Muscle of arm (tissue), 12 donors: ENCODE measurements around the gene ALKBH5. TPM values are rescaled to one million over a fixed set of nuclear protein-coding genes. Genes with fewer than 3 reads are reported as not detected.
A peak's percentile ranks its signal among the peaks of the same experiment; 100 is the strongest.
"Not testable (repeated sequence)": the region's sequence is repeated elsewhere in the genome, so short reads cannot be mapped to it uniquely, and the experiment has no call there.

Experiments used
- DNase-seq: peaks from one replicate; pipeline ENCODE4 v3.0.0-alpha.2; 2013
- polyA plus RNA-seq, 12 donors: library from polyadenylated mRNA; unstranded; fragments of 120-200 nt; gene quantifications; one replicate each; pipeline ENCODE4 v1.2.1, GENCODE V29; 2013; ENCODE audit not compliant: insufficient read length in 12 of 12

ALKBH5 gene
- polyA plus RNA-seq, 12 donors = 50.4 to 83.7 (median 67.2) TPM; not detected in 1

- DNase-seq = no peak
Measured at GRCh38 chr17:18213666-18214270, 30.1 kb downstream of the ALKBH5 start.

DNA sequence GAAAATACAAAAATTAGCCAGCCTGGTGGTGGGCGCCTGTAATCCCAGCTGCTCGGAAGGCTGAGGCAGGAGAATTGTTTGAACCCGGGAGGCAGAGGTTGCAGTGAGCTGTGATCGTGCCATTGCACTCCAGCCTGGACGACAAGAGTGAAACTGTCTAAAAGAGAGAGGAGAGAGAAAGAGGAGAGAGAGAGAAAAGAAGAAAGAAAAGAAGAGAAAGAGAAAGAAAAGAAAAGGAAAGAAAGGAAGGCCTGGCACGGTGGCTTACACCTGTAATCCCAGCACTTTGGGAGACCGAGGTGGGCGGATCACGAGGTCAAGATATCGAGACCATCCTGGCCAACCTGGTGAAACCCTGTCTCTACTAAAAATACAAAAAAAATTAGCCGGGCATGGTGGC, 33.3 kb downstream of the ALKBH5 start:
- DNase-seq = not testable (repeated sequence)

GRCh38 chr17:18217412-18218015, 33.9 kb downstream of the ALKBH5 start:
- DNase-seq = peak; percentile 73

- DNase-seq = no peak
Measured at GRCh38 chr17:18218756-18219415, 35.3 kb downstream of the ALKBH5 start.

- DNase-seq = no peak
Measured at GRCh38 chr17:18224053-18224386, 40.4 kb downstream of the ALKBH5 start.

- peak; percentile 66 for DNase-seq
Measured at GRCh38 chr17:18224387-18225120, 40.9 kb downstream of the ALKBH5 start.

- DNase-seq = peak; percentile 95
Measured at GRCh38 chr17:18225121-18225641, 41.6 kb downstream of the ALKBH5 start, which contains the start of gene LLGL1. LLGL1 (plus strand) TSS chr17:18225635; CDS start chr17:18225683, 48 bp downstream.

DNA sequence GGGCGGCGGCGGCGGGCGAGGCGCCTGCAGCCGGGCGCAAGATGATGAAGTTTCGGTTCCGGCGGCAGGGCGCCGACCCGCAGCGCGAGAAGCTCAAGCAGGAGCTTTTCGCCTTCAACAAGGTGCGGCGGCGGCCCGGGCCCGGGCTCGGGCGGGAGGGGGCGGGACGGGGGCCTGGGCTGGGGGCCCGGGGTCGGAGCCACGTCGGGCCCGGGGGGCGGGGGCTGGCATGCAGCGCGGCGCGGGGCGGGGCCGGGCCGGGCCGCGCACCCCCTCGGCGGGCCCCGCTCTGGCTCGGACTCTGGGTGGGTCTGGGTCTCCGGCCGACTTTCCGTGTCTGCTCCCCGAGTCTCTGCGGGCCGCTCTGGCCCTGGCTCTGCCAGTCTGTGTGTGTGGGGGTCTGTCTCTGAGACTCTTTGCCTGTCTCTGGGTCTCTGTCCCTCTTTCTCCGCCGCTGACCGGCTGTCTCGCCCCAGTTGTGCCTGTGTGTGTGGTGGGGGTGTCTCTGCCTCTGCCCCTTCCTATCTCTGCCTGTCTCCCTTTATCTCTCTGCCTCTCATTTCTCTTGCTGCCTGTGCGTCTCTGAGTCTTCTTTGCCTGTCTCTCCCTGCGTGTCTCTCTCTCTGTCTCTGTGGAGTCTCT, 42.1 kb downstream of the ALKBH5 start:
- peak; percentile 35 for DNase-seq

- DNase-seq = no peak
Measured at GRCh38 chr17:18226284-18226945, 42.8 kb downstream of the ALKBH5 start.

- DNase-seq = no peak
Measured at GRCh38 chr17:18227635-18228034, 44.0 kb downstream of the ALKBH5 start.

GRCh38 chr17:18228176-18228682, 44.6 kb downstream of the ALKBH5 start:
- no peak for DNase-seq

GRCh38 chr17:18229254-18229653, 45.6 kb downstream of the ALKBH5 start:
- DNase-seq = no peak

DNA sequence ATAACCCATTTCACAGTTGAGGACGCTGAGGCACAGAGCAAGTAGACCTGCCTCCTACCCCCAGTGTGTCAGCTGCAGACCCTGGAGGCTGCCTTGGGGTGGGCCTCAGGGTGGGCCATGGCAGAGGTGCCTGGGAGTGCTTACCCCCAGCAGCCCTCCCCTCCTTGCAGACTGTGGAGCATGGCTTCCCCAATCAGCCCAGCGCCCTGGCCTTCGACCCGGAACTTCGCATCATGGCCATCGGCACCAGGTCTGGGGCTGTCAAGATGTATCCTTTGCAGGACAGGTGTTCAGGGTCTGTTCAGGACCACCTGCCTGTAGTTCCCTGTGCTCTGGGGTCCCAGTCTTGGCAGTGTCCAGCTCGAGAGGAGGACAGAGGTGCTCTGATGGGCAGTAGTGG, 46.1 kb downstream of the ALKBH5 start:
- DNase-seq = no peak

GRCh38 chr17:18230288-18231141, 46.9 kb downstream of the ALKBH5 start:
- no peak for DNase-seq

- DNase-seq = no peak
Measured at GRCh38 chr17:18231164-18231563, 47.5 kb downstream of the ALKBH5 start.

DNA sequence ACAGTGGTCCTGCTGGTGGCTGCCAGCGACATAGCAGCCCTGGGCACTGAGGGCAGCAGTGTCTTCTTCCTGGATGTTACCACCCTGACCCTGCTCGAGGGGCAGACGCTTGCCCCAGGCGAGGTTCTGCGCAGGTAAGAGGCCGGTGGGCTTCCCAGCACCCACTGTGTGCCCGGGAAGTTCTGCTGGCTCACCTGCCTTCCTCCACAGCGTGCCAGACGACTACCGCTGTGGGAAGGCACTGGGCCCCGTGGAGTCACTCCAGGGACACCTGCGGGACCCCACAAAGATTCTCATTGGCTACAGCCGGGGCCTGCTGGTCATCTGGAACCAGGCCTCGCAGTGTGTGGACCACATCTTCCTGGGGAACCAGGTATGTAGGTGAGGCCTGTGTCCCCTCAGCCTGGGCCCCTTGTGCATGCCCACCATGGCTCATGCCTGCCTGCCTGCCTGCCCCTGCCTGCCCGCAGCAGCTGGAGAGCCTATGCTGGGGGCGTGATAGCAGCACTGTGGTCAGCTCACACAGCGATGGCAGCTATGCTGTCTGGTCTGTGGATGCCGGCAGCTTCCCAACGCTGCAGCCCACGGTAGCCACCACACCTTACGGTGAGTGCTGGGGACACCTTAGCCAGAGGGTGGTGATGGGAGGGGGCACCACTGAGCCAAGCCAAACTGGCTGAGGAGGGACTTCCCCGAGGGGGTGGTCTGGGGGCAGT, 50.3 kb downstream of the ALKBH5 start:
- DNase-seq = no peak

DNA sequence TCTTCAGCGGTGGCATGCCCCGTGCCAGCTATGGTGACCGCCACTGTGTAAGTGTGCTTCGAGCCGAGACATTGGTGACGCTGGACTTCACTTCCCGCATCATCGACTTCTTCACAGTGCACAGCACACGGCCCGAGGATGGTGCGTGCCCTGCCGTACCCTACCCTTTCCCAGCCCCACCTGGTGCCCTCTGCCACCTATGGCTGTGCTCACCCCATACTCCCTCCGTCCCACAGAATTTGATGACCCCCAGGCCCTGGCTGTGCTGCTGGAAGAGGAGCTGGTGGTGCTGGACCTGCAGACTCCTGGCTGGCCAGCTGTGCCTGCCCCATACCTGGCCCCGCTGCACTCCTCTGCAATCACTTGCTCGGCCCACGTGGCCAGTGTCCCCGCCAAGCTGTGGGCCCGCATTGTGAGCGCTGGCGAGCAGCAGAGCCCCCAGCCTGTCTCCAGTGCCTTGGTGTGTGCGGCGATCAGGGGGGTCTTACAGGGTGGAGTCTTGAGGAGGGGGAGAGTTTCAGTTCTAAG, 51.3 kb downstream of the ALKBH5 start:
- DNase-seq = no peak

DNA sequence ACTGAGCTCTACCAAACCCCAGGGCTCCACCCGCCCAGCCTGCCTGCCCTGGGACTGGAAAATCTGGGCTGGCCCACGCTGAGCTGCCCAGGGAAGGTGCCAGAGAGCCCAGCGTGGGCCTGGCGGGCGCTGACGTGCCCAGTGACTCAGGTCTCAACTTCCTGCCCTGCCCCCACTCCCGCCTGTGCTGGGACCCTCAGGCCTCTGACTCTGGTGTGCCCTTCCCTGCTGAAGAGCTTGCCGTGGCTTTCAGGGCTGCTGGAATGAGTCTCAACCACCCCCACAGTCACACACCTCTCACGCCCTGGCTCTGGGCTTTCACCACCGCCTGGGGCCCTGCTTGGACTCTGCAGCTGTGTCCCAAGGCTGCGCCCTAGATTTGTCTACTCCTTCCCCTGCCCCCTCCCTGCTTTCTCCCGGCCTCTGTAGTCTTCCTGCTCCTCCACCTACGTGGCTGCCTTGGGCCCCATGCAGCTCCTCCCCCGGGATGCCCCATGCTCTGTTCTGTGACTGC, 52.2 kb downstream of the ALKBH5 start:
- no peak for DNase-seq

- DNase-seq = no peak
Measured at GRCh38 chr17:18236494-18236893, 52.9 kb downstream of the ALKBH5 start.
